Mucosa of descending colon (tissue), 3 donors: ENCODE data around the gene NEO1. TPM values are rescaled to one million over a fixed set of nuclear protein-coding genes. Genes with fewer than 3 reads are reported as not detected.

Experiments
- ATAC-seq: fragments of 200-7000 bp; cut with Tn5 transposase; one replicate; pipeline ENCODE4 v1.9.1; 2020; ENCODE audit warnings: mild to moderate bottlenecking, moderate library complexity
- DNase-seq, 3 donors: peaks; one replicate each; pipeline ENCODE4 v3.0.0-alpha.2; 2020
- H3K36me3 ChIP-seq: fragments of 200-600 bp; one replicate; pipeline ENCODE4 v1.8.0; 2021; ENCODE audit warnings: low read depth, mild to moderate bottlenecking
- H3K4me1 ChIP-seq: fragments of 200-600 bp; one replicate; pipeline ENCODE4 v1.8.0; 2021; ENCODE audit warnings: low read depth, mild to moderate bottlenecking
- H3K4me3 ChIP-seq: fragments of 200-600 bp; one replicate; pipeline ENCODE4 v1.8.0; 2021; ENCODE audit warnings: mild to moderate bottlenecking
- H3K9me3 ChIP-seq: fragments of 200-600 bp; one replicate; pipeline ENCODE4 v1.8.0; 2021; ENCODE audit warnings: mild to moderate bottlenecking
- intact Hi-C, 2 donors: fragments of 100-400 bp; cut with DNase I in 1 of 2; cut with micrococcal nuclease in 1 of 2; formaldehyde crosslinking; loops; one replicate each; pipeline versions ENCODE4 v1.11.0 to v1.11.1; 2022; cut with DNase I, micrococcal nuclease
- total RNA-seq, 3 donors: library from RNA; stranded (reverse); fragmentation: NEBNext Ultra II Directional in 2 of 3; extraction: Animal tissue kit (Norgen Biotek cat#: 25700) in 2 of 3; gene quantifications; one replicate each; pipeline versions ENCODE4 v1.2.1 to v1.2.4, GENCODE V29; 2021 to 2023
- TF ChIP-seq, protein P1 (sequence below): fragments of 200-600 bp; IDR thresholded peaks from one replicate; pipeline ENCODE4 v1.8.0; 2022; ENCODE audit warnings: antibody characterized with exemption, mild to moderate bottlenecking
- donor health status: DM: no; HTN: no; CAD: no; lungs with moderate emphysema.
- donor health status: DM: no; HTN: no; CAD: no.
- donor health status: DM: no; HTN: yes; CAD: no.

The NEO1 gene
- total RNA-seq, 3 donors from 2014 or later = 106 to 188 (median 166) TPM

DNA sequence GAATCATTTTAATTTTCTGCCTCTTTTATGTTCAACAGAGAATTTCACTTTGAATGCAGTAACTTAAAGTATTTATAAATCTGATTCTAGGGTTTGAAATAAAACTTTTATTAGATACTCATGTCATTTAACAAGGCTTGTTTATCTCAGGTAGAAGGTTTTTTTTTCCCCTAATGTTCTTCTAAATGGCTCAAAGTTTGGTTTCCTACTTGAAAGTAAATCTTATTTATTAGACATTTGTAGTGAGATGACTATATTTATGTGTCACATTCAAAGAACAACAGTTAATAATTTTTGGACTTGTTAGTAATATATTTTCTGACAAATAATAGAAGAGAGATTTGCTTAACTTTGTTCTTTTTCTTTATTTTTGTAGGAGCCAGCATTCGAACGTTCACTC is 63.9 kb downstream of the NEO1 start:
- TF ChIP-seq, protein P1, sequence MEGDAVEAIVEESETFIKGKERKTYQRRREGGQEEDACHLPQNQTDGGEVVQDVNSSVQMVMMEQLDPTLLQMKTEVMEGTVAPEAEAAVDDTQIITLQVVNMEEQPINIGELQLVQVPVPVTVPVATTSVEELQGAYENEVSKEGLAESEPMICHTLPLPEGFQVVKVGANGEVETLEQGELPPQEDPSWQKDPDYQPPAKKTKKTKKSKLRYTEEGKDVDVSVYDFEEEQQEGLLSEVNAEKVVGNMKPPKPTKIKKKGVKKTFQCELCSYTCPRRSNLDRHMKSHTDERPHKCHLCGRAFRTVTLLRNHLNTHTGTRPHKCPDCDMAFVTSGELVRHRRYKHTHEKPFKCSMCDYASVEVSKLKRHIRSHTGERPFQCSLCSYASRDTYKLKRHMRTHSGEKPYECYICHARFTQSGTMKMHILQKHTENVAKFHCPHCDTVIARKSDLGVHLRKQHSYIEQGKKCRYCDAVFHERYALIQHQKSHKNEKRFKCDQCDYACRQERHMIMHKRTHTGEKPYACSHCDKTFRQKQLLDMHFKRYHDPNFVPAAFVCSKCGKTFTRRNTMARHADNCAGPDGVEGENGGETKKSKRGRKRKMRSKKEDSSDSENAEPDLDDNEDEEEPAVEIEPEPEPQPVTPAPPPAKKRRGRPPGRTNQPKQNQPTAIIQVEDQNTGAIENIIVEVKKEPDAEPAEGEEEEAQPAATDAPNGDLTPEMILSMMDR = no peak
- DNase-seq = no peak
- ATAC-seq = no peak
- Histone ChIP-seq H3K4me3 (no peak overlapping the region), H3K9me3 (no peaks in the 10 kb centered on the region), H3K36me3 (no peaks in the 10 kb centered on the region), H3K4me1 (peaks cover 10% of the 10 kb centered on the region)
- intact Hi-C loops = no loop called here

DNA sequence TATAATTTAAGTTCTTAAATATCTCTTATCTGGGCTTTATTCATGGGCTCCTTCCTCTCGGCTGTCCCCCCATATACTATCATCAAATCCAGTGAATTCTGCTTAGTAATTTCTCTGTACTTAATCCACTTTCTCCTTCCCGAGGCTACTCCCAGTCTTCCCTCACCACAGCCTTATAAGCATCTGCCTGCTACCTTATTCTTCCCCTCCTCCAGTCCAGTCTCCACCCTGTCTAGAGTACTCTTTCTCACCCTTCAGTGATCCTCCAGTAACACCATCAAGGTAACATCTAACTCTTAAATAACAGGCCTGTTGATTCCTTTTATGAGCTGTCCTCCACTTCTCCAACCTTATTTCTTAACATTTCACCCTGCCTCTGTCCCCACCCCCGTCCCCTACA is 65.8 kb downstream of the NEO1 start:
- no peak for DNase-seq
- peaks cover 3% of the 10 kb centered on the region for H3K4me1 ChIP-seq
- no peaks in the 10 kb centered on the region for H3K9me3 ChIP-seq
- H3K4me3 ChIP-seq = no peak overlapping the region
- H3K36me3 ChIP-seq = no peaks in the 10 kb centered on the region
- ATAC-seq = no peak
- TF ChIP-seq, protein P1 = no peak
- intact Hi-C loops = no loop called here

DNA sequence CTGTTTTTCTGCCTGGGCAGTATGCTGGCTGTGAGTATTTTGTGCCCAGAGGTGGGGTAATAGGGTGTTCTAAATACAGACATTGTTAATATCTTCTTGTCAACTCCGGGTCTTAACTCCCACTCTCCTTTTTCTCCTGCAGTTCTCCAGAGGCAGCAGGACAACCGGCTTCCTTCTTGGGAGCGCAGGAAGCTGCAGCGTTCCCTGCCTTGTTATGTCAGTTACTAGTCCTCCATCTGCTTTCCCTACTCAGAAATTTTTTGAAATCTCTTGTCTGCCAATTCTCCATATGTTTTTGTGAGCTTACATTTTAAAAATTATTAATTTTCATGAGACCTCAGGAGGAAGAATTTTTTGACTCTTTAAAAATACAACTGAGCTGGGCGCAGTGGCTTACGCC is 67.2 kb downstream of the NEO1 start:
- H3K4me1 ChIP-seq = peaks cover 3% of the 10 kb centered on the region
- no peaks in the 10 kb centered on the region for H3K36me3 ChIP-seq
- ATAC-seq (no peak), DNase-seq (no peak)
- intact Hi-C loops = no loop called here
- H3K9me3 ChIP-seq = no peaks in the 10 kb centered on the region
- H3K4me3 ChIP-seq = no peak overlapping the region
- TF ChIP-seq, protein P1 = no peak

DNA sequence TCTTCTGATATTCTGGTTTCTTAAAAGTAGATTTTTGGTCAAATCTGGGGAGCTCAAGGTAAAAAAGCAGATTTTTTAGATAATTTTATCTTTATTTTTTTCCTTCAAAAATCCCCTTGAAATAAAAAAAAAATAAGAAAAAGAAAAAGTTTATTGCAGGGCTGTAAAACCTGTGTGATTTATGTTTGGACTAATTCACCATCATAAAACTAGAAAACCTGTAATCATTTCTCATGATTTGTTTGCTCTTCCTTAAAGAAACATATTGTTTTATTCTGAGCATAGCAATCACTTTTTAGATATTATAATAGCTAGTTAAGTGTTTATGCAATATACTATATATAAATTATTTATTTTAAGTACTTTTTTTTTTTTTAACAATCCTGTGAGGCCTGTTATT is 68.0 kb downstream of the NEO1 start:
- intact Hi-C loops = no loop called here
- Histone ChIP-seq H3K4me1 (peaks cover 3% of the 10 kb centered on the region), H3K36me3 (no peaks in the 10 kb centered on the region), H3K9me3 (no peaks in the 10 kb centered on the region), H3K4me3 (no peak overlapping the region)
- ATAC-seq (peak; percentile 67), DNase-seq (no peak)
- TF ChIP-seq, protein P1 = no peak

DNA sequence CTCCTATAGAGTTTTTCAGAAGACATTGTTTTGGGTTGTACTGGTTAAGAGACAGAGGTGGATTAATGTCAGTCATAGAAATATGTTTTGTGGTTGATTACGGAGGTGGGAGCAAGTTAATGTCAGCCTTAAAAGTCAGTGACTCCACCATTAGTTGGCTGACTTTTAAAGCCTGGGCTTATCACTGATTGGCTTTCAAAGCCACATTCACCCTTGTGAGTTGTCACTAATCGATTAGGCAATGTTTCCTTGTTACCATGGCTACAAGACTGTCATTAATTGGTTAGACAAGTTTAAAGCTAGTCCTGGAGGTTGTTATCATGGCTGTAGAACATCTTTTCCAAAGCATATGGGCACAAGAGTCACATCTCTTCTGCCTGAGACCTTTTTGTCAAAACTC is 73.0 kb downstream of the NEO1 start:
- DNase-seq = no peak
- H3K36me3 ChIP-seq = no peaks in the 10 kb centered on the region
- H3K9me3 ChIP-seq = no peaks in the 10 kb centered on the region
- intact Hi-C loops = no loop called here
- no peak for ATAC-seq
- TF ChIP-seq, protein P1 = no peak
- no peaks in the 10 kb centered on the region for H3K4me1 ChIP-seq
- no peak overlapping the region for H3K4me3 ChIP-seq

DNA sequence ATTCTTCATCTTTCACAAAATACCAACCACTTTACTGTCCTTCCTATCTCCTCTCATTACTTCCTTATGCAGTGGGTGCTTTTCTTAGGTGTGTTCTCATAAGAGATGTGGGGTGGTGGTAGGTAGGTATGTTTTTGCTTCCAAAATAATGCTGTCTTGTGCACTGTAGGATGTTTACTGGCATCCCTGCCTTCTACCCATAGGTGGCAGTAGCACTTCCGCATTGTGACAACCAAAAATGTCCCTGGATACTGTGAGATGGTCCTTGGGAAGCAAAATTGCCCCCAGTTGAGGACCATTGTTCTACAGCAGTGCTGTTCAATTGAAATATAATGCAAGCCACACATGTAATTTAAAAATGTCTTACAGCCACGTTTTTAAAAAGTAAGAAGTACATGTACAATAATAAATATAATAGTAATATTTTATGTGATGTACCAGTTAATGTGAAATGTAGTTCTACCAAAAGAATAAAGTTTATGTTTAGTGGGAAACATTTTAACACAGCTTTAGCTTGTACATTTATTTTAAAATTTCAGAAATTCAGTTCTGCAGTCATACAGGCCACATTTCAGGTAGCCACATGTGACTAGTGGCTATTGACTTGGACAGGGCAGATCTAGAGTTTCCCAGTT is 75.2 kb downstream of the NEO1 start:
- ATAC-seq (peak; percentile 67), DNase-seq (peak in 1 of 3 donors; percentile 46)
- TF ChIP-seq, protein P1 = peak; percentile 63
- intact Hi-C loops = no loop called here
- Histone ChIP-seq H3K4me1 (no peaks in the 10 kb centered on the region), H3K4me3 (no peak overlapping the region), H3K36me3 (no peaks in the 10 kb centered on the region), H3K9me3 (no peaks in the 10 kb centered on the region)
